DND-41 (cell line): ENCODE results near the gene BCKDHB.

Experiments used
- CTCF ChIP-seq: IDR thresholded peaks from 2 replicates; pipeline ENCODE4 v1.5.1; 2012; ENCODE audit warnings: borderline replicate concordance, low read length, moderate library complexity, mild to moderate bottlenecking; ENCODE audit not compliant: poor library complexity, severe bottlenecking; ENCODE audit errors: extremely low read depth
- EZH2 ChIP-seq: IDR thresholded peaks from 3 replicates; pipeline ENCODE4 v1.6.1; 2012; ENCODE audit warnings: borderline replicate concordance, low read depth, mild to moderate bottlenecking, moderate library complexity, low read length, inconsistent platforms; ENCODE audit not compliant: severe bottlenecking

GRCh38 chr6:80154160-80154559 lies 47.7 kb downstream of the BCKDHB start:
- TF ChIP-seq EZH2: no peak
- TF ChIP-seq CTCF: no peak
